NCI-H1105 treated with DMSO at 0.1 percent for 48 hours (cell line): ENCODE results near the gene OR2T5.
"Not testable (repeated sequence)": the region's sequence is repeated elsewhere in the genome, so short reads cannot be mapped to it uniquely, and the experiment has no call there.

Source experiments
- DNase-seq: peaks from one replicate; lab custom pipeline; 2025; lab: John Stamatoyannopoulos, UW

OR2T5 gene

GRCh38 chr1:248488289-248488688, at the start of gene OR2T5:
Gene OR2T5 (plus strand): TSS chr1:248488589. CDS start chr1:248488589, 0 bp downstream.
- DNase-seq, result not testable (repeated sequence)

GRCh38 chr1:248438668-248439067, 49.7 kb upstream of the OR2T5 start:
- not testable (repeated sequence) for DNase-seq

- DNase-seq, result not testable (repeated sequence)
Observed at GRCh38 chr1:248439283-248439682, 49.1 kb upstream of the OR2T5 start.

DNA sequence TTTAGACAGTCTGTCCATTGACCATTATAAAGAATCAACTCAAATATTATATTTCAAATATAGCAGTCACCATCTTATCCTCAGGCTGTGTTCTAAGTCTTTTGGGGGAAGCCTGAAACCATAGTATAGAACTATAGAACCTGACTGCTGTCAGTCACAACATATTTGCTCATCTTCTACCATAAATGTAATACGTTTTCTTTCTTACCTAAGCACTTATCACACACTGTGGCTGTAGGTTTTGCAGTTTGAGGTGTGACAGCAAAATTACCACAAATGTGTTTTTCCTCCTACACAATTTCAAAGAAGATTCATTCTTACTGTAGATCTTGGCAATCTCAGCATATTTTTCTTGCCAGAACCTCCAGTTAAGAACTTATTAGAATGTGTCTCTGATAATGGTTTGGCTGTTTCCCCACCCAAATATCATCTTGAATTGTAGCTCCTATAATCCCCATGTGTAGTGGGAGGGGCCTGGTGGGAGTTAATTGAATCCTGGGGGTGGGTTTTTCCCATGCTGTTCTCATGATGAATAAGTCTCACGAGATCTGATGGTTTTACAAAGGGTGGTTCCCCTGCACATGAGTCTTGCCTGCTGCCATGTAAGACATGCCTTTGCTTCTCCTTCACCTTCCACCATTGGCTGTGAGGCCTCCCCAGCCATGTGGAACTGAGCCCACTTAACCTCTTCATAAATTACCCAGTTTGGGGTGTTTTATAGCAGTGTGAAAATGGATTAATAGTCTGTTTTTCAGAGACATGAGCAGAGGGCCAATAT, 45.7 kb upstream of the OR2T5 start:
- not testable (repeated sequence) for DNase-seq

- DNase-seq, result not testable (repeated sequence)
Observed at GRCh38 chr1:248444603-248445002, 43.8 kb upstream of the OR2T5 start.

DNA sequence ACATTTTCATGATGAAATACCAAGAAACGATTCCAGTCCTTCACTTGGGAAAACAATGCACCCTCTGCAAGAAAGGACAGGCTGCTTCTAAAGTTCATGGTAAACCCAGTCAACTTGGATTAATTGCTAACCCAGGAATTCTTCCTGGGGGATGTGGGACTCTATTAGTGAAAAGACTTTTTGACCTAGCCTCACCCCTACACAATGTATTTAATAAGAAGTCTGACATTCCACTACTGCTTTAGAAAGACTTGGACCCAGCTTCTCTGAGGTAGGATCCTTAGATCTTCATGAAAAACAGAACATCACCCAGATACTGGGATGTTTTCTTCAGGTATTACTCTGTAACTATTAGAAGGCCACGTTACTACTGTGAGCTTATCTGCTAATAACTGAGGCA, 43.0 kb upstream of the OR2T5 start, which contains the start of gene OR2T2:
Gene OR2T2, plus strand, starts transcription at position 239 of the 400 bp plus-strand sequence. CDS start 7,161 bp downstream, outside the sequence.
- DNase-seq, result not testable (repeated sequence)

GRCh38 chr1:248448409-248449074, 39.8 kb upstream of the OR2T5 start:
- not testable (repeated sequence) for DNase-seq

DNA sequence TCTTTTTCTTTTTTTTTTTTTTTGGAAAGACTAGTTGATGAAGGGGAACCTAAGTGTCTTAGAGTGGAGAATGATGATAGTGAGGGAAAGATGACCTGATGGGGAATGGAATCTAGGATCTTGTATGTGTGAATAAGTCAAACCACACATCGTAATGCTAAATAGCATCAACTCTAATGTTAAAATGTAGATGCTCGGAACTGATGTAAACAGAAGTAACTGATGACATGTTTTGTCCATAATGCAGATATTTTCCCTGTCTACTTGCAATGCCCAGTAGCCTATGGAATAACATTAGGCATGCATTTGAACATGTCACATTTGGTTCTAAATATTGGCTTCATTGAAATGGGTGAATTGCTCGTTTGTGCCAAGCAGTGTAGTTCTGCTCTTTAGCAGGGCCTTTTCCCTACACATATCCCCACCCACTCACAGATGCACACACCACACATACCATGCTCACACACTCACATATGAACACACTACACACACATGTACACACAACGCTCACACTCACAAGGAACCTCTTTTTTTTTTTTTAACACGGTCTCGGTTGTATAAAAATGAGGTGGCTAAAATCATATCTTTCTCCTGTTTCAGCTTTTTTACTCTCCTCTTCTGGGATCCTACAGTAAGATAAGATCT, 38.4 kb upstream of the OR2T5 start:
- not testable (repeated sequence) for DNase-seq

GRCh38 chr1:248450466-248451145, 37.8 kb upstream of the OR2T5 start:
- DNase-seq, result not testable (repeated sequence)

GRCh38 chr1:248453619-248454018, 34.8 kb upstream of the OR2T5 start:
- DNase-seq, result not testable (repeated sequence)

DNA sequence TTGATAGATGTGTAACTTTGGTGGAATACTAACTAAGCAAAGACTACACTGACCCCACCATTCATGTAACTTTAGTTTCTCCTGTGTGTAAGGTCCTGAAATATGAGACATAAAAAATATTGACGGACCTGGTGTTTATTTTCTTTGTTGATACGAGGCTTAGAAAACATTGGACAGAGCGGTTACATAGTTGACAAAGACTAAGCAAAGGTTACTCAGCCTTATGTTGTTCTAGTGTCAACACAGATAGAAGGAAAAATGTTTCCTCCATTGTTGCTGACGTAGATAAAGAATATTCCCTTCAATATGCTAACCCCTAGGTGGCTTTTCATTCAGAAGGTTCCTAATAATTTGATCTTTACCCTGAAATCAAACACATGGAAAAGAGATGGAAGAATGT, 33.3 kb upstream of the OR2T5 start:
- not testable (repeated sequence) for DNase-seq

GRCh38 chr1:248456635-248457034, 31.8 kb upstream of the OR2T5 start:
- not testable (repeated sequence) for DNase-seq

DNA sequence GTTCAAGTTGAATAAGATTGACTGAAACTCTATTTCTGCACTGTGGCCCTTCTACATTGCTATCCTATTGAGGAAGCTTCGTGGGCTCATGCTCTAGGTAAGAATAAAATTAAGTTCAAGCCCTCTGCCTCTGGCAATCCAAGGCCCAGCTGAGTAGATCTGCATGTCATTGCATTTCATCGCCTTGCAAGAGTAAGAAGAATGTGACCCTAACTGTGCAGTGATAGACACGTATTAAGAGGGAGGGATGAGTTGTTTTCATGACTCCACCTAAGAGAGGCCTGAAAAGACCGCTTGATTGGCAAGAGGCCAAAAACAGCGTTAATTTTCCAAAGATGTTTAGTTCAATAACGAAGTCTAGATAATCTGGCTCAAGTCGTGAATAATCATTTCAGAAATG, 29.3 kb upstream of the OR2T5 start:
- not testable (repeated sequence) for DNase-seq

GRCh38 chr1:248471154-248471553, 17.2 kb upstream of the OR2T5 start:
- DNase-seq, result no peak

- DNase-seq, result not testable (repeated sequence)
Observed at GRCh38 chr1:248472111-248472510, 16.3 kb upstream of the OR2T5 start.

DNA sequence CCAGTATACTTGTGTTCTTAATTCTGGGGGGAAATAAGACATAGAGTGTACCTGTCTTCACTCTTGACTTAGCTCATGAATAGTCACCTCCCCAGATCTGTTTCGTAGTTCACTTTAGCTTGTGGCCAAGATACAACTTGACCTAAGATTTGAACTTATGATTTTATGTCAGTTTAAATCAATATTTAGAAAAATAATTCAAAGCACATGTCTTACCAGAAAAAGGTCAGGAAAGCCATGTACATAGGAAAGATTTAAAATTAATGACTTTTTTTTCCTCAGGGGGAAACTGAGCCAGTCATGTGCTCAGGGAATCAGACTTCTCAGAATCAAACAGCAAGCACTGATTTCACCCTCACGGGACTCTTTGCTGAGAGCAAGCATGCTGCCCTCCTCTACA, 15.3 kb upstream of the OR2T5 start, which contains the start of gene OR2T3:
Gene OR2T3, plus strand, starts transcription at position 301 of the 400 bp plus-strand sequence. Its CDS starts 0 bp downstream, at position 301.
- DNase-seq, result not testable (repeated sequence)

GRCh38 chr1:248475660-248476059, 12.7 kb upstream of the OR2T5 start:
- DNase-seq, result not testable (repeated sequence)

DNA sequence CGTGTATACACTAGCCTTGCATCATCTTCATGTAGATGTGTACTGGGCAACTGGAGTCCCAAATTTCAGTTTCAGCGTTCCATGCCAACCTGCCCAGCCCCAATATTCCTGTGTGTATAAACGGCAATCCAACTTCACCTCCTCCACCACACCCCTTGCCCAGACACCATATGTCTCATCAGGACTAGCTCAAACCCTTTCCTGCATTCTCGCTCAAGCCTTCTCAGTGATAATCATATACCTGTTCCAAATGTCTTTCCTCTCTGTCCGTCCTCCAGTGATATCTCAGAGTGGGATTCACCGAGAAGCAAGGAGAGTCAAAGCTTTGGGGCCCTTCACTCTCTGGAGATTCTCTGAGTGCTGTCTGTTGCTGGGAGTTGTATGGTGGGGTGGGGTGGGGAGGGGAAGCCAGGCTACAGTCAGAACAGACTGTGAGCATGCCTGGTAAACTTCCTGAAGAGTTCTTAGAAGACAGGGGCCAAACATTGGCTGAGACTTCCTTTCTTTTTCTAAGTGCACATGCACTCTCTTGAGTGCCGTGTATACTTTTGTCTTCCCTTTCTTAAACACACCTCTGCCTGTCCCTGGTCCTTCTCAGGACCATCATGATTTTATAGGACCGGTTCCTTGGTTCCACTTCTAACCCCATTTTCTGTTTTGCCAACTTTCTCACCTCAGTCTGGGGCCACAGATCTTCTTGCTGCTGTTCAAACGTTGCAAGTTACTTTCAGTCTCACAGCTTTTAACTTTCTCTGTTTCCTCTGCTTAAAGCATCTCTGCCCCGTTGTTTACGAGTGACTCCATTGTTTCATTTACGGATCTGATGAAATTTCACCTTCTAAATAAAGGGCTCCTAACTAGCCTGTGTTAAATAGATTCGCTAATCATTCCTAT, 6.5 kb upstream of the OR2T5 start:
- DNase-seq, result not testable (repeated sequence)

- not testable (repeated sequence) for DNase-seq
Observed at GRCh38 chr1:248496661-248497060, 8.3 kb downstream of the OR2T5 start.

DNA sequence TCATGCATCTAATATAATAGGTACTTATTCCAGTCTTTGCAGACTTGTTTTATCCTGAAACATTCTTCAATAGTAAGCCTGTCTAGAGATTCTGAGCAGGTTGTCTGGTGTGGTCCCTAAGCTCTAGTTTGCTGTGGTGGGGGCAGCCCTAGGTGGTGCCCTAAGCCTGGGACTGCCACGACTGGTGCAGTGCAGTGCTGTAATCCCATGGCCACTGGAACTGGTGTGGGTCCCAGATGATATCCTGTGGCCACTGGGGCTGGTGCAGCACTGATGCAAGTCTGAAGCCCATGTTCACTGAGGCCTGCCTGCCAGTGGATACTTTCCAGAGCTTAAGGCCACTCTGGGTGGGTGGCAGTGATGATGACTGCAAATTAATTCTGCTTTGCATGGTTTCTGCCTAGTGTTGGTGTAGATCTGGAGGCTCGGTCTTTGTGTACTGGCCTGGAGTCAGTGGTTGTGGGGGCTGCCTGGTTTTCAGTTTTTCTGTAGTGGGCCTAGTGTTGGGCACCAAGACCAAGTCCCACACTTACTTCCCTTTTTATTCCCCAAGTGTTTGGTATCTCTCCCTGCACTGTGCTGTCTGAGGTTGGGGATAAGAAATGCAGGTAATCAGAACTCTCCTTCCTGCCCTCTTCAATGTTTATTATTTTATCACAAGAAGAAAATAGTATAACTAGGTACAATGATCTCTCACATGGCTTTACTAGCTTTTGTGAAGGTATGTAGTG, 12.1 kb downstream of the OR2T5 start:
- not testable (repeated sequence) for DNase-seq
